Endothelial cell of umbilical vein (primary cell): Measurements from ENCODE around the gene CNN2. TPM values are rescaled to one million over a fixed set of nuclear protein-coding genes. Genes with fewer than 3 reads are reported as not detected.

Experiments
- BruUV-seq: library from RNA; stranded (reverse); fragments of 400-500 nt; replicated peaks from 2 replicates; lab custom pipeline; 2021; lab: Mats Ljungman, UMichigan
- CTCF ChIA-PET: fragments of 300-600, 350-600 bp; sonication (Branson Sonifier 250); formaldehyde crosslinking; loops from one replicate; lab custom pipeline; 2021; ENCODE audit warnings: antibody characterized with exemption, inconsistent platforms; lab: Charles Lee
- POLR2A ChIA-PET: fragments of 300-600, 350-600 bp; sonication (Branson Sonifier 250); formaldehyde crosslinking; loops from one replicate; lab custom pipeline; 2021; ENCODE audit warnings: antibody characterized with exemption, inconsistent platforms; lab: Charles Lee
- DNase-seq: peaks from one replicate; pipeline ENCODE4 v3.0.0-alpha.2; 2011; ENCODE audit warnings: low read depth, low spot score
- FAIRE-seq: peaks from 2 replicates; lab custom pipeline; 2011; peaks lifted over from hg19 to GRCh38; lab: Jason Lieb, UNC
- H2AFZ ChIP-seq: 2 replicates; pipeline ENCODE4 v1.6.0; 2012; ENCODE audit warnings: low read depth, low read length, control low read depth, inconsistent platforms
- H3K27ac ChIP-seq: 2 replicates; pipeline ENCODE4 v1.5.1; 2011; ENCODE audit warnings: low read depth, mild to moderate bottlenecking, control low read depth, low read length, moderate library complexity; ENCODE audit not compliant: insufficient read depth
- H3K27me3 ChIP-seq, 2 experiments: 2 replicates each; pipeline versions ENCODE4 v1.6.0 to v1.6.1; 2011; ENCODE audit warnings: low read length in 2 of 2, mixed read lengths in 1 of 2; ENCODE audit not compliant: control insufficient read depth in 2 of 2, insufficient read depth in 2 of 2
- H3K36me3 ChIP-seq, 2 experiments: 2 replicates in 1 of 2; 3 replicates in 1 of 2; pipeline ENCODE4 v1.5.1; 2011; ENCODE audit warnings: low read length in 2 of 2, mild to moderate bottlenecking in 1 of 2, moderate library complexity in 1 of 2; ENCODE audit not compliant: control insufficient read depth in 2 of 2, insufficient read depth in 2 of 2; ENCODE audit errors: extremely low read depth in 1 of 2
- H3K4me1 ChIP-seq: 3 replicates; pipeline ENCODE4 v1.5.1; 2011; ENCODE audit warnings: mild to moderate bottlenecking, low read length; ENCODE audit not compliant: control insufficient read depth, insufficient read depth; ENCODE audit errors: extremely low read depth
- H3K4me2 ChIP-seq: 2 replicates; pipeline ENCODE4 v1.6.1; 2011; ENCODE audit warnings: low read length, control low read depth, mixed read lengths; ENCODE audit not compliant: insufficient read depth
- H3K4me3 ChIP-seq, 3 experiments: fragments of 200-600 bp in 1 of 3; sonication (generic), shearing (Covaris generic) in 1 of 3; replicated peaks in 1 of 3; 2 replicates each; pipeline ENCODE4 v1.5.1; 2011 to 2016; ENCODE audit warnings: control low read depth in 3 of 3, low read length in 3 of 3, mild to moderate bottlenecking in 2 of 3, inconsistent platforms in 1 of 3, low read depth in 1 of 3, moderate library complexity in 1 of 3; ENCODE audit not compliant: insufficient read depth in 1 of 3
- H3K79me2 ChIP-seq: 2 replicates; pipeline ENCODE4 v1.6.0; 2012; ENCODE audit warnings: low read length, inconsistent platforms; ENCODE audit not compliant: control insufficient read depth, insufficient read depth
- H3K9ac ChIP-seq: replicated peaks from 2 replicates; pipeline ENCODE3; 2011; ENCODE audit warnings: low read length, control low read depth; ENCODE audit not compliant: insufficient read depth; ENCODE audit errors: extremely low read depth
- H3K9me1 ChIP-seq: replicated peaks from 3 replicates; pipeline ENCODE4 v1.6.0; 2011; ENCODE audit warnings: mild to moderate bottlenecking, low read length; ENCODE audit not compliant: control insufficient read depth, insufficient read depth; ENCODE audit errors: extremely low read depth
- H3K9me3 ChIP-seq: replicated peaks from 2 replicates; pipeline ENCODE4 v1.5.1; 2012; ENCODE audit warnings: low read length, inconsistent platforms; ENCODE audit not compliant: control insufficient read depth, insufficient read depth
- H4K20me1 ChIP-seq: replicated peaks from 2 replicates; pipeline ENCODE3; 2011; ENCODE audit warnings: mild to moderate bottlenecking, low read length; ENCODE audit not compliant: control insufficient read depth, insufficient read depth; ENCODE audit errors: extremely low read depth
- EZH2 ChIP-seq: IDR thresholded peaks from 2 replicates; pipeline ENCODE4 v1.6.1; 2012; ENCODE audit warnings: borderline replicate concordance, low read depth, mild to moderate bottlenecking, moderate library complexity, low read length, inconsistent platforms; ENCODE audit not compliant: severe bottlenecking
- FOS ChIP-seq: IDR thresholded peaks from 2 replicates; pipeline ENCODE4 v1.6.1; 2011; ENCODE audit warnings: mild to moderate bottlenecking, low read length, moderate library complexity, borderline replicate concordance; ENCODE audit not compliant: insufficient read depth
- GATA2 ChIP-seq: IDR thresholded peaks from 2 replicates; pipeline ENCODE4 v1.7.0; 2011; ENCODE audit warnings: low read depth, mild to moderate bottlenecking, moderate library complexity, mixed read lengths, low read length; ENCODE audit not compliant: insufficient read length, insufficient read depth
- JUN ChIP-seq: IDR thresholded peaks from 2 replicates; pipeline ENCODE4 v1.6.1; 2011; ENCODE audit warnings: borderline replicate concordance, low read depth; ENCODE audit not compliant: insufficient read length, insufficient read depth
- MYC ChIP-seq: IDR thresholded peaks from one replicate; pipeline ENCODE4 v1.6.1; 2011; ENCODE audit warnings: mild to moderate bottlenecking, low read depth, low read length
- POLR2A ChIP-seq: IDR thresholded peaks from 2 replicates; pipeline ENCODE4 v1.6.1; 2012; ENCODE audit warnings: low read depth, mild to moderate bottlenecking, control low read depth, low read length
- POLR2AphosphoS5 ChIP-seq: IDR thresholded peaks from 2 replicates; pipeline ENCODE4 v1.6.1; 2012; ENCODE audit warnings: low read depth, mild to moderate bottlenecking, control low read depth, low read length, moderate library complexity; ENCODE audit not compliant: insufficient read depth
- dilution Hi-C: fragments of 300-500 bp; cut with MboI; formaldehyde crosslinking; loops from one replicate; pipeline ENCODE4 v1.15.0; 2019; ENCODE audit warnings: low sequenced_read_pairs; ENCODE audit not compliant: extremely low pct_ligation_motif_present
- intact Hi-C: fragments of 100-400 bp; cut with micrococcal nuclease; formaldehyde crosslinking; loops from one replicate; pipeline ENCODE4 v1.10.0; 2022
- polyA plus RNA-seq, 4 experiments: library from polyadenylated mRNA; depleted of rRNA in 3 of 4; stranded (reverse) in 3 of 4; unstranded in 1 of 4; fragments of >200 nt; gene quantifications; 2 replicates each; pipeline versions ENCODE4 v1.2.1 to v1.2.3, GENCODE V29; 2011 to 2012; ENCODE audit warnings: missing spikeins in 1 of 4
- total RNA-seq: library from RNA; stranded (reverse); gene quantifications from 2 replicates; pipeline ENCODE4 v1.2.3, GENCODE V29; 2021
- TF ChIP-seq, protein P1 (sequence below): IDR thresholded peaks from 2 replicates; pipeline ENCODE4 v1.6.1; 2011; ENCODE audit not compliant: insufficient read depth, insufficient read length
- TF ChIP-seq, protein P2 (sequence below), 2 donors: IDR thresholded peaks; 1 replicate in 1 of 2; 2 replicates in 1 of 2; pipeline ENCODE4 v1.5.1; 2011; ENCODE audit warnings: low read length in 2 of 2, mild to moderate bottlenecking in 2 of 2, moderate library complexity in 2 of 2, control low read depth in 1 of 2, inconsistent platforms in 1 of 2, low read depth in 1 of 2; ENCODE audit not compliant: insufficient read depth in 1 of 2; ENCODE audit errors: extremely low read depth in 1 of 2

CNN2 gene
- total and polyA plus RNA-seq, 2 donors (not counting 3 experiments of a cell fraction or from before 2014, with no cell fraction given): 207 to 286 TPM

DNA sequence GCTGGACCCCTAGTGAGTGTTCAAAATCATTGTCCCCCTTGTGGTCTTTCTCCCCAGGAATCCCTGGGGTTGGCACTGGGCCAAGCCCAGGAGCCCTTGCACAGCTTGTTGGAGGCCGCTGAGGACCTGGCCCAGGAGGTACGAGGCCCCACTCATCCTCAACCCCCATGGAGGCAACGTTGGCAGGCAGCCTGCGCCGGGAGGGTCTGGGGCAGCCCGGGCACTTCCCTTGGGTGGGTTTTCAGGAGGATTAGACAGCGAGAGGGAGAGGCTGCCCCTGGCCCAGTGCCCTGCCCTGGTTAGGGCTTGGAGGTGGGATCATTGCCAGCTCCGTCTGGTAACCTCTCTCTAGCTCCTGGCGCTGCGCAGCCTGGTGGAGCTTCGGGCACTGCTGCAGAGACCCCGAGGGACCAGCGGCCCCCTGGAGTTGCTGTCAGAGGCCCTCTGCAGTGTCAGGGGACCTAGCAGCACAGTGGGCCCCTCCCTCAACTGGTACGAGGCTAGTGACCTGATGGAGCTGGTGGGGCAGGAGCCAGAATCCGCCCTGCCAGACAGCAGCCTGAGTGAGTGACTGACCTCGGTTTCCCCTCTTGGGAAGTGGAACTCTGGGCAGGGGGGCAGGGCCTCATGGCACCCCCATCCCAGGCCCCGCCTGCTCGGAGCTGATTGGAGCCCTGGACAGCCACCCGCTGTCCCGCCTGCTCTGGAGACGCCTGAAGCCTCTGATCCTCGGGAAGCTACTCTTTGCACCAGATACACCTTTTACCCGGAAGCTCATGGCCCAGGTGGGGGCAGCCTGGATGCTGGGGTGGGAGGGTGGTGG lies 16.5 kb downstream of the CNN2 start:
- Histone ChIP-seq H3K9me1 (no peaks in the 10 kb centered on the region), H4K20me1 (no peaks in the 10 kb centered on the region), H3K27me3 (no peaks in the 10 kb centered on the region), H3K79me2 (no peaks in the 10 kb centered on the region), H3K9ac (no peak overlapping the region), H3K4me3 (no peak overlapping the region), H2AFZ (no peak overlapping the region), H3K4me2 (no peak overlapping the region), H3K27ac (no peak overlapping the region), H3K4me1 (peaks cover 21% of the 10 kb centered on the region), H3K9me3 (no peaks in the 10 kb centered on the region), H3K36me3 (peaks cover 0 to under 1% of the 10 kb centered on the region in 2 experiments)
- FAIRE-seq (no peak), DNase-seq (no peak)
- BruUV-seq: no TSS peak
- intact Hi-C loops: no loop called here
- CTCF ChIA-PET: interaction anchor here (0.9 to 1.6 kb wide), 3 partner anchors 14 to 22 kb away, joined by 3 to 7 read pairs (median 6); no protein-coding TSS in a partner anchor
- dilution Hi-C loops: no loop called here
- POLR2A ChIA-PET: no interaction called here
- TF ChIP-seq, protein P1, sequence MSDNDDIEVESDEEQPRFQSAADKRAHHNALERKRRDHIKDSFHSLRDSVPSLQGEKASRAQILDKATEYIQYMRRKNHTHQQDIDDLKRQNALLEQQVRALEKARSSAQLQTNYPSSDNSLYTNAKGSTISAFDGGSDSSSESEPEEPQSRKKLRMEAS: no peak
- TF ChIP-seq POLR2A: no peak
- no peak for TF ChIP-seq POLR2AphosphoS5
- TF ChIP-seq EZH2: no peak
- TF ChIP-seq, protein P2, sequence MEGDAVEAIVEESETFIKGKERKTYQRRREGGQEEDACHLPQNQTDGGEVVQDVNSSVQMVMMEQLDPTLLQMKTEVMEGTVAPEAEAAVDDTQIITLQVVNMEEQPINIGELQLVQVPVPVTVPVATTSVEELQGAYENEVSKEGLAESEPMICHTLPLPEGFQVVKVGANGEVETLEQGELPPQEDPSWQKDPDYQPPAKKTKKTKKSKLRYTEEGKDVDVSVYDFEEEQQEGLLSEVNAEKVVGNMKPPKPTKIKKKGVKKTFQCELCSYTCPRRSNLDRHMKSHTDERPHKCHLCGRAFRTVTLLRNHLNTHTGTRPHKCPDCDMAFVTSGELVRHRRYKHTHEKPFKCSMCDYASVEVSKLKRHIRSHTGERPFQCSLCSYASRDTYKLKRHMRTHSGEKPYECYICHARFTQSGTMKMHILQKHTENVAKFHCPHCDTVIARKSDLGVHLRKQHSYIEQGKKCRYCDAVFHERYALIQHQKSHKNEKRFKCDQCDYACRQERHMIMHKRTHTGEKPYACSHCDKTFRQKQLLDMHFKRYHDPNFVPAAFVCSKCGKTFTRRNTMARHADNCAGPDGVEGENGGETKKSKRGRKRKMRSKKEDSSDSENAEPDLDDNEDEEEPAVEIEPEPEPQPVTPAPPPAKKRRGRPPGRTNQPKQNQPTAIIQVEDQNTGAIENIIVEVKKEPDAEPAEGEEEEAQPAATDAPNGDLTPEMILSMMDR (IDR thresholded peaks at IDR 0.05; ENCODE audit: extremely low read depth in 1 of 2, insufficient read depth in 1 of 2, low read depth in 1 of 2, low read length in 2 of 2): no peak
- TF ChIP-seq FOS: no peak
- TF ChIP-seq JUN: no peak
- no peak for TF ChIP-seq MYC
- TF ChIP-seq GATA2: no peak
